Inflammatory macrophage treated with lipopolysaccharide for 4 hours (primary cell): ENCODE results near the gene WDR90.

Source experiments
- DNase-seq: peaks from one replicate; pipeline ENCODE4 v3.0.0-alpha.2; 2020

Gene WDR90

DNA sequence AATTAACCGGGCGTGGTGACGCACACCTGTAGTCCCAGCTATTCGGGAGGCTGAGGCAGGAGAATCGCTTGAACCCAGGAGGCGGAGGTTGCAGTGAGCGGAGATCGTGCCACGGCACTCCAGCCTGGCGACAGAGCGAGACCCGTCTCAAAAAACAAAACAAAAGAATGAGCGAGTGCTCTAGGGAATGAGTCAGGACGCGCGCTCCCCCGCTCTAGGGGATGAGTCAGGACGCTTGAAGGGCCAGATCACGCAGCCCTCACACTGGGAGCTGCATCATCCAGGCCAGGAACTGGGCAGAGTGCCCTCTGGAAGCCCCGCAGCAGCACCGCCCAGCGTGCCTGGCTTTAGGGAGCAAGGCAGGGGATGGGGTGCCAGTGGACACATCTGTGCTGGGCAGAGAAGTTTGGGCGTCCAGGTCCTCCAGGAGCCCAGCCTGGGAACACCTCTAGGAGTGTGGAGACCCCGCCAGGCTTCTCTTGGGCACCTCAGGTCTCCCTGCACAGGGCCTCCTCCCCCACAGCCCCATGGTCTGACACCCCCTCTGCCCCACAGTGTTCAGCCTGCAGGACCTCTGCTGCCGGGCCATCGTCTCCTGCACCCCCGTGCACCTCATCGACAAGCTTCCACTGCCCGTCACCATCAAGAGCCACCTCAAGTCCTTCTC is 22.2 kb upstream of the WDR90 start:
- DNase-seq: no peak

DNA sequence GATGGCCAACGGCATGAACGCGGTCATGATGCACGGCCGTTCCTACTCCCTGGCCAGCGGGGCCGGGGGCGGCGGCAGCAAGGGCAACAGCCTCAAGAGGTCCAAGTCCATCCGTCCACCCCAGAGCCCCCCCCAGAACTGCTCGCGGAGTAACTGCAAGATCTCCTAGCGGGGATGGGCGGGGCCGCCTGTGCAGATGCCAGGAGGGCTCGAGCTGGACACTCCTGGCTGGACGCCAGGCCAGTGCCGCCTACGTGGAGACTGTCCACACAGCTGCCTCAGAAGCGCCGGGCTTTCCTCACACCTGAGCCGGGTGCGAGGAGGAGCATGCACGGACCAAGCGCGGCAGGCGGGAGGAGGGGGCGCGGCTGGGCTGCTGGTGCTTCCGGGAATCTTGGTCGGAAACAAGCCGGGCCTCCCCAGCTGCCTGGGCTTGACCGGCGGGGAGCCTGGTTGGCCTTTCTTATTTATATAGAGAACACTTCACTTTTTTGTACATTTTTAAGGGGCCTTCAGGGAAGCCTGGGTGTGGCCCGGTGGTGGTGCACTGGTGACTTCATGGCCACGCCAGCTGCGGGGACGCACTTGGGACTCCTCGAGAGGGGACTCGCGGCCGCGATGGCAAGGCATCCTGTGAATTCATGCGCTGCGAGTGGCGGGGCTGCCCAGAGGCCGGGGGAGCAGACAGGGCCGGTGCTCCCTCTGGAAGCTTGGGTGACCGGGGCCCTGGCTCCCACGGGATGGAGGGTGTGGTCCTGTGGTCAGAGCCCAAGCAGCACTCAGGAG is 21.5 kb upstream of the WDR90 start:
- DNase-seq: no peak

DNA sequence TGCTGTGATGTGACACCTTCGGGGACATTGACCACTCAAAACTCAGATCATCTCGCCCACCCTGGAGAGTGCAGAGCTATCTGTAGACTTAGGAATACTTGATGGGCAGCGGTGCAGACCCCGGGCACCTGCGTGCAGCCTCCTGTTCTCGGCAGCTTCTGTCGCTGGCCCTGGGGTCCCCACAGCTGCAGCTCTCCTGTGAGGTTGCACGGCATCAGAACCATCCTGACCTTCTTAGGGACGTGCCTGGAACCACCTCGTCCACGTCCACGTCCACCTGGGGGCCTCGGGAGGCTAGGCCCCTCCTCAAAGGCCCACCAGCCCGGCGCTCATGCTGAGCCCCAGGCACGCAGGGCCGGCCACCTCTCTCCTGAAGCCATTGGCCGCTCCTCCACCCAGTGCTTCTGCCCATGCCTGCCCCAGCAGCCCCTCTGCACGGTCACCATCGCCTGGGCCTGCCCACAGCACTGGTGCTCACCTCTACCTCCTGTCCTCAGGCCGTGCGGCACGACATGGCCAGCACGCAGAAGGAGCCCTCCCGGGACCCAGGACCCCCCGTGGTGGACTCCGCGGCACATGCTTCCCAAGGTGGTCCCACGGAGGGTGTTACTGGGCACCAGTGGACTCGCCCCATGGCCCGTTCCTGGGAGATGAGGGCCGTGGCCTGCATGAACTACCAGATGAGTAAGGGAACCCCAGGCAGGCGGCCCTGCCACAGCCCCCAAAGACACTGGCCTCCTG is 20.7 kb upstream of the WDR90 start:
- DNase-seq: no peak

DNA sequence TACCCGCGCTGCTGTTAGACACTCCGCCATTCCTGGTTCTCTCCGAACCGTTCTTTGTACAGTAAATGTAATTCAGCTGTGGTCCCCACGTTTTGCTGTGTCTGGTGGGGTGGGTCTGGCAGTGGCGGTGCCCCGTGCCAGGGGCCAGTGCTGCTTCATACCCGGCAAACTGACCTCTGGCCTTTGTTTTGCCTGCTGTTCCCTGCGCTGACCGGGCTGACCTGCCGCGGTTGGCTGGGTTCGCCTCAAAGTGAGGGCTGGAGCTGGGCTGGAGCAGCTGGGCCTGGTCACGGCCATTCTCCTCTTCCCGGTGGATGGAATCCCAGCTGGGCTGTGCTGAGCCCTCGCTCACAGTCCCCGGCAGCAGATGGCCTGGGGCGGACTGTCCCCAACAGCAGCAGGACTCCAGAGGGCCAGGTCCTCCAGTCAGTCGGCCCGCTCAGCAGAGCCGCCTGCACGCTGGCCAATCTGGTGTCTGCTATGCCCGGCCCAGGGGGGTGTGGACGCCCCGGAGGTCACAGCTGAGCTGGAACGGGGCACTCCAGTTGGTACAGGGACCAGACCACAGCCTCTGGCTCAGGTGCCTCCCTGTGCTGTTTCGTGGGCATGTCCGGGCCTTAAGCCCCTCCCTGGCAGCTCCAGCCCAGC is 19.9 kb upstream of the WDR90 start:
- DNase-seq: no peak

DNA sequence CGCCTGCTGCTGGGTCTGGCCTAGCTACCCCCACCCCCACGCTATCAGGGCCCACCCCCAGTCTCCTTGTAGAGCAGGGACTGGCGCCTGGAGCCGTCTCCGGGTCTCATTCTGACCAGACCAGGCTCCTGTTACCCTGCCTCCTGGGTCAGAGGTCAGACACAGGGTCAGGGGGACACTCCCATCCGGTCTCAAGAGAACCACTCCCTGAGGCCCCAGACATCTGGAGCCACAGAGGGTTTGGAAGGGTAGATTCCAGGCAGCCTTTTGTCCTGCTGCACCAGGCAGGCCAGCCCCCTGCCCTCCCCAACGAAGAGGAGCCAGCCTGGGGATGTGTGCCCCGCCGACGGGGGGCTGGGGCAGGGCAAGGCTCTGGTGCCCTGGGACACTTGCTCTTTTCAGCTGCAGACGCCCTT is 19.3 kb upstream of the WDR90 start:
- DNase-seq: no peak

DNA sequence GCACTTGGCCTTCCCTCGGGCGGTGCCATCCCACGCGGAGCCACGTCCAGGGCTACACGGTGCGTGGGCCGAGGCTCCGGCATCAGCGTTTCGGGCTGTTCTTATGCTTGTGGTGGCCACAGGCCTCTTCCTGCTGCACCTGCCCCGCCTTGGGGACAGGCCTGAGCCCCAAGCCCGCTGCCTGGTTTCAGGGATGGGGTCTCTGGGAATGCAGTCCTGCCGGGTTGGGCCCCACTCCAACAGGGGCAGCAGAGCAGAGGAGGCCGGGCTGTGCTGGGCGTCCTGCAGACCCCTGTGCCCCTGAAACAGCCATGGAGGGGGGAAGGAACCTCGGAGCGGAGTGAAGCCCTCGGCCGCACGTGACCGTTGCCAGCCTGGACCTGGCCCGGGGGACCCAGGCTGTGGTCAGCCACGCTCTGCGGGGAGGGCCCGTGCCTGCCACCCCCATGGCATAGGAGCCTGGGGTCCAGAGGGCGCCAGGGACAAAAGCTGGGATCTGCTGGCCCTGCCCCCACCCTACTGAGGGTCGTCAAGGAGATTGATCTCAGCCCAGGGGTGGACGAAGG is 18.8 kb upstream of the WDR90 start:
- DNase-seq: peak; percentile 25

DNA sequence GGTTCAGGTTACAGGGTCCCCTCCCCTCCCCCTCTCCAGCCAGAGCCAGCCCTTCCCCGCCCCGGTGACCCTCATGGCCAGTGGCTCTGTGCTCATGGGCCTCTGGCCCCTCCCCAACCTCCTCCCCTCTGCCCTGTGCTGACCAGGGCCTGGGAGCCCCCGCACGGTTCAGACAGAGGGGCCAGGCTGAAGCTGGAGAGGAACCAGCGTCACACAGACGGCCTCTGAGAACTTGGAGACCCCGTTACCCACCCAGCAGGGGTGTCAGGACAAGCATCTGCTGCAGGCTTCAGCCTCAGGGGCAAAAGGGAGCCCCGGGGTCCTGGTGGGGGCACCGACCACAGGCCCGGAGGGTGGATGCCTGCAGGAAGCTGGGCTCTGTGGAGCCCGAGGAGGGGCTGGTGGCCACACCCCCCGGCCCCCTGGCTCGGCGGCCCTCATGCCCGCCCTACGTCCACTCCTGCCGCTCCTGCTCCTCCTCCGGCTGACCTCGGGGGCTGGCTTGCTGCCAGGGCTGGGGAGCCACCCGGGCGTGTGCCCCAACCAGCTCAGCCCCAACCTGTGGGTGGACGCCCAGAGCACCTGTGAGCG is 18.3 kb upstream of the WDR90 start, which contains the start of gene WFIKKN1:
TSS of gene WFIKKN1 (plus strand) at position 171 of the 591 bp plus-strand sequence. CDS start at position 440, 269 bp downstream.
- no peak for DNase-seq

DNA sequence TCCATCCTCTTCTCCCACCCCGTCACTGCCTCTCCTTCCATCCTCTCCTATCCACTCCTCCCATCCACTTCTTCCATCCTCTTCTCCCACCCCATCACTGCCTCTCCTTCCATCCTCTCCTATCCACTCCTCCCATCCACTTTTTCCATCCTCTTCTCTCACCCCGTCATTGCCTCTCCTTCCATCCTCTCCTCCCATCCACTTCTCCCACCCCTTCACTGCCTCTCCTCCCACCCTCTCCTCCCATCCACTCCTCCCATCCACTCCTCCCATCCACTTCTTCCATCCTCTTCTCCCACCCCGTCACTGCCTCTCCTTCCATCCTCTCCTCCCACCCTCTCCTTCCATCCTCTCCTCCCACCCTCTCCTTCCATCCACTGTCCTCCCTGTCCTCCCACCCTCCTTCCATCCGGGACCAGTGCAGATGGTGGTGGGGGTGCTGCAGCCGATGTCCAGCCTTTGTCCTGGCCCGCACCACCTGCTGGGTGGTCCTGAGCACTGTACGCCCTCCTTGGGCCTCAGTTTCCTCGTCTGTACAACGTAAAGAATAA is 17.3 kb upstream of the WDR90 start:
- DNase-seq: no peak

DNA sequence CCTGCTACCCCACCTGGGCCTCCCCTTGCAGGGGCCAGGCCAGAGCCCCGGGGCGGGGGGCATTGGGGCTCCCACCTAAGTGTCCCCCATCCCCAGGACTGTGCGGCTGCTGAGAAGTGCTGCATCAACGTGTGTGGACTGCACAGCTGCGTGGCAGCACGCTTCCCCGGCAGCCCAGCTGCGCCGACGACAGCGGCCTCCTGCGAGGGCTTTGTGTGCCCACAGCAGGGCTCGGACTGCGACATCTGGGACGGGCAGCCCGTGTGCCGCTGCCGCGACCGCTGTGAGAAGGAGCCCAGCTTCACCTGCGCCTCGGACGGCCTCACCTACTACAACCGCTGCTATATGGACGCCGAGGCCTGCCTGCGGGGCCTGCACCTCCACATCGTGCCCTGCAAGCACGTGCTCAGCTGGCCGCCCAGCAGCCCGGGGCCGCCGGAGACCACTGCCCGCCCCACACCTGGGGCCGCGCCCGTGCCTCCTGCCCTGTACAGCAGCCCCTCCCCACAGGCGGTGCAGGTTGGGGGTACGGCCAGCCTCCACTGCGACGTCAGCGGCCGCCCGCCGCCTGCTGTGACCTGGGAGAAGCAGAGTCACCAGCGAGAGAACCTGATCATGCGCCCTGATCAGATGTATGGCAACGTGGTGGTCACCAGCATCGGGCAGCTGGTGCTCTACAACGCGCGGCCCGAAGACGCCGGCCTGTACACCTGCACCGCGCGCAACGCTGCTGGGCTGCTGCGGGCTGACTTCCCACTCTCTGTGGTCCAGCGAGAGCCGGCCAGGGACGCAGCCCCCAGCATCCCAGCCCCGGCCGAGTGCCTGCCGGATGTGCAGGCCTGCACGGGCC is 16.5 kb upstream of the WDR90 start:
- DNase-seq: no peak

DNA sequence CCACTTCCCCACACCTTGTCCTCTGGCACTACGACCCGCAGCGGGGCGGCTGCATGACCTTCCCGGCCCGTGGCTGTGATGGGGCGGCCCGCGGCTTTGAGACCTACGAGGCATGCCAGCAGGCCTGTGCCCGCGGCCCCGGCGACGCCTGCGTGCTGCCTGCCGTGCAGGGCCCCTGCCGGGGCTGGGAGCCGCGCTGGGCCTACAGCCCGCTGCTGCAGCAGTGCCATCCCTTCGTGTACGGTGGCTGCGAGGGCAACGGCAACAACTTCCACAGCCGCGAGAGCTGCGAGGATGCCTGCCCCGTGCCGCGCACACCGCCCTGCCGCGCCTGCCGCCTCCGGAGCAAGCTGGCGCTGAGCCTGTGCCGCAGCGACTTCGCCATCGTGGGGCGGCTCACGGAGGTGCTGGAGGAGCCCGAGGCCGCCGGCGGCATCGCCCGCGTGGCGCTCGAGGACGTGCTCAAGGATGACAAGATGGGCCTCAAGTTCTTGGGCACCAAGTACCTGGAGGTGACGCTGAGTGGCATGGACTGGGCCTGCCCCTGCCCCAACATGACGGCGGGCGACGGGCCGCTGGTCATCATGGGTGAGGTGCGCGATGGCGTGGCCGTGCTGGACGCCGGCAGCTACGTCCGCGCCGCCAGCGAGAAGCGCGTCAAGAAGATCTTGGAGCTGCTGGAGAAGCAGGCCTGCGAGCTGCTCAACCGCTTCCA is 15.7 kb upstream of the WDR90 start:
- no peak for DNase-seq

DNA sequence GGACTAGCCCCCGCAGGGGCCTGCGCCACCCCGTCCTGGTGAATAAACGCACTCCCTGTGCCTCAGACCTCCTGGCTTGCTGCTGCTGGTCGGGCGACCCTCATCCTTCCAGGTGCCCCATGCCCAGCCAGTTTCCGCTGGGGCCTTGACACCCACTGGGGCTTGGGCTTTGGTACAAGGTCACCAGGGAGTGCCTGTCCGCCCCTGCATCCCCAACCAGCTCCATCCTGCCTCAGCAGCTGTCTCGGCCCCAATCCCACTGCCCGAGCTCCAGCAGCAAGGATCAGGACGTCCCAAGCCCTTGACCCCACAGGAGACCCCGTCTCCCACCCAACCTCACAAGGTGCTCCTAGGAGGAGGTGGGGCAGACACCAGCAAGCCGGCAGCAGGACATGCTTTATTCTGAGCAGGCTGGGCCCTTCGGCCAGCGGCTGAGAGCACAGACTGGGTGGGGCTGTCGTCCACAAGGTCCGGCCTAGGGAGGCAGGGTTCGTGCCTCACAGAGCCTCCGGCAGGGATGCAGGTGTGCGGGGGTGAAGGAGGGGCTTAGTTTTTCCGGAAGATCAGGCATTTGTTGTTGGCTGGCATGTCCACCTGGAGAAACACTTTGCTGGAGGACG is 15.0 kb upstream of the WDR90 start:
- no peak for DNase-seq

DNA sequence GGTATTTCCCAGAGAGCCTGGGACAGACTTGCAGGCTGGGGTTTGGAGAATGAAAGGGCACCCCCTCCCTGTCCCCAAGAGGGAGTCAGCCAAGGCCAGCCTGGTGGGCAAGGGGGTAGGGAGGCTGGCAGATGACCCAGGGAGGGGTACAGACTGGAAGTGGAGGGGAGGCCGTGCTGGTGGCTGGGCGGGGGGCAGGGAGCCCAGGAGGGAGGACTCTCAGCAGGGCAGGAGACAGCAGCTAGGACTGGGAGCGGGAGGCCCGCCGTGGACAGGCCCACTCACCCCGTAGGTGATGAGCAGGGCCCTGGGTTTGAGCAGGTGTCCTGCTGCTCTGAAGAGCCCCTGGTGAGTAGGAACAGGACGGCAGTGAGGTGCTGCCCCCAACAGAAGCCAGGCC is 14.2 kb upstream of the WDR90 start:
- DNase-seq: no peak

DNA sequence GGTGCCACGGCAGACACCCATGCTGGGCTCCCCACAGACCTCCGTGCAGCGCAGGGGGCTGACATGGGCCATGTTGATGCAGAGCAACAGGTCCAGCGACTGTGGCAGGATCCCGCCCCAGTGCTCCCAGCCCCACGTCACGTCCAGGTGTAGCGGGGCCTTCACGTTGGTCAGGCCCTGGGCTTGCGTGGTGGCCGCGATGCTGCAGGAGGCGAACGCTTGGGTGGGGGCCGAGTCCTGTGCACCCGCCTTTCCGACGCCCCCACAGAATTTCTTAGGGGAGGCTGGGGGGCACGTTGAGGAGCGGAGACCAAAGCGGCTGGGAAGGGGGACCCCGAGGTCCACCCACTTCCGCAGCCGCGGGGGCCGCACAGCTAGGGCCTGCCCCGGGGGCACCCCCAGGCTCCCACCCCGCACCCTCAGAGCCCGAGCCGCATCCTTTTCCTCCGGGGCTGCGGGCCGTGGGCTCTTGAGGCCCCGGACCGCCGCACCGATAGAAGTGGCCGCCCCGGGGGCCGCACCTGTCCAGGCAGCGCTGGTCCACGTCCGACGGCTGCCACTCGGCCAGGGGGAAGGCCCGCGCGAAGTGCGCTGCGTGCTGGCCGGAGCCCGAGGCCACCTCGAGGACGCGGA is 13.5 kb upstream of the WDR90 start:
- no peak for DNase-seq

DNA sequence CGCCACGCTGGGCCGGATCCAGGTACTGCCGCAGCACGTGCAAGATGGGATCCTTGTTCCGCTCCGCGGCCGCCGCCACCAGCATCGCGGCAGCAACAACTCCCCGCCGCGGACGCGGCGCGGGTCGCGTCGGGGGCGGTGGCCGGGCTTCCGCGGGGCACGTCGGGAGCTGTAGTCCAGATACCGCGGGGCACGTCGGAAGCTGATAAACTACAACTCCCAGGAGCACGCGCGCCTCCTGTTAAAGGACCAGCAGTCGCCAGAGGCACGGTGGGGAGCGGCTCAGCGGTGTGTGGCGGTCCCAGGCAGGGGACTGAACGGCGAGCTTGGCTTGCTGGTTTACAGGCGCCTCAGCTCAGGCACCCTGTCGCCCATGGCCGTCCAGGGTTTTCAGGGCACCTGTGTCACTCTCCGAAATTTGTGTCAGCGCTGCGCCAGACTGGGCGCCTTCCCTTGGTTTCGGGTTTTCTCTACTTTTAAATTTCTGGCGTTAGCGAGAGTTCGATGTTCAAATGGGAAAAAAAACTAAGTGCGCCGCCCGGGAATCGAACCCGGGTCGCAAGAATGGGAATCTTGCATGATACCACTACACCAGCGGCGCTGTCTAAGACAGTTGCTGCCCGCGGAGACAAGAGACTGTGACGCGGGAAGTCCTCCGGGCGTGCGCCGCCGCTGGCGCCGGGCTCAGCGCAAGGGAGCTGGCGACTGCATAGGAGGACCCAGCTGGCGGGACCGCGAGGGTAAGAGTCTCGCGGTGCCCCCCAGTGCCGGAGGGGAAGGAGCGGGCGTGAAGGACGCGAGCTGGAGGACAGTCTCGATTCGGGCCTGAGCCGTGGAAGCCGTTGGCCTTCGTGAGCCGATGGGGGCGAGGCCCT is 12.7 kb upstream of the WDR90 start, which contains the start of gene METTL26:
TSS of gene METTL26 (minus strand) at position 100 of the 875 bp plus-strand sequence. CDS start at position 85, 15 bp downstream.
- DNase-seq: peak; percentile 94

DNA sequence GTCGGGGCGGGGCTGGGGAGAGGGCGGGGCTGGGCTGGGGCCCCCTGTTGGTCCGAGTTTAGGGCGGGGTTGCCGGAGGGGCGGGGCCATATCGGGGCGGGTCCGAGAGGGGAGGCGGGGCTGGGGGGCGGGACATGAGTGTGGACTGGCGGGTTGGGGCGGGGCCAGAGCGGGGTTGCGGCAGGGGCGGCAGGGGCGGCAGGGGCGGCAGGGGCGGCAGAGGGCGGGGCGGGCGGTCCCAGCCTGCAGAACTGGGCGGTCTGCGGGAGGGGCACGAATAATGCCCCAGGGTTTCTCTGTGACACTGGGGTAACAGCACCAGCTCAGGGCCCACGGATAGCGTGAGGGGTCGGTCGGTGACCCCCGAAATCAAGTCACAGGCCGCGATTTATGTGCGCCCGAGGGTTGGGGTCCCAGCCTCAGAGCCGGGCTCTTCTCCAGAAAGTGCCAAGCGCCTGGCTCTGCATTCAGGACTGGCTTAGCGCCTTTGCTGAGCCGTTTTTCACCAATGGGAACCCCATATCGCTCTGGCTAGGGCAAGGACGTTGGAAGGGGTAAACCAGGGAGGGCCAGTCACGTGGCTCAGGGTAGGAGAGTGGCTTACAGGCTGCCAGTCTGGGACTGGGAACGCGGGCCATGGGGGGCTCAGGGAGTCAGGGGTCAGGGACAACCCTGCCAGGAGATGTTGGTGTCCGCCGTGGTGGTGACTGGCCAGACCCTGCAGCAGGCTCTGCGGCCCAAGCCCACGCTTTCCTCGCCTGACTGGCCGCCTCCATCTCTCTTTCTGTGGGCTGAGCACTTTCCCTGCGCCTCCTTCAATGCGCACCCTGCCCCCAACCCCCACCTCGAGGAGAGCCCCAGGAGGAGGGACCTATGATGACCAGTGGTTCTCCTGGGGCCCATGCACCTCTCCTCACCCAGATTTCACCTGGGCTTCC is 11.8 kb upstream of the WDR90 start:
- peak; percentile 87 for DNase-seq

DNA sequence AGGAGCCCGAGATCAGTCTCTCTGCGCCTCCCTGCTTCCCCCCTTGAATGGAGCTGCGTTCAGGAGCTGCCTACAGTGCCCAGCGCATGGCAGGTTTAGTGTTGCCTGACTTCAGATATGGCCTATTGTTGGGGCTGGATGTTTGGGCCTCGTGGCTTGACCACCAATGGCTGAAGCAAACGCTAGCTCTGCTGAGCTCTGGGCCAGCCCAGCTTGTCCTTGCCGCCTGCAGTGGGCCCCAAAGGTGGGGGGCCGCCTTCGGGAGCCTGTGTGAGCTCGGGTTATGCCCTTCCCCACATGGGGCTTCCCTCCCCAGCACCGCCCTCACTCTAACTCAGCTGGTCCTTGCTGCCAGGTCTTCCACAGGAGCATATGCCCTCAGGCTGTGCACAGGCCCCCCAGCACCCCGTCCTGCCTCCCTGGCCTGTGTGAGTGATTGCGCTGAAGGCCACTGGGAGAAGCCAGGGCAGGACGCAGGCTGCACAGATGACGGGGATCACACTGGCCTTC is 11.1 kb upstream of the WDR90 start:
- DNase-seq: no peak

DNA sequence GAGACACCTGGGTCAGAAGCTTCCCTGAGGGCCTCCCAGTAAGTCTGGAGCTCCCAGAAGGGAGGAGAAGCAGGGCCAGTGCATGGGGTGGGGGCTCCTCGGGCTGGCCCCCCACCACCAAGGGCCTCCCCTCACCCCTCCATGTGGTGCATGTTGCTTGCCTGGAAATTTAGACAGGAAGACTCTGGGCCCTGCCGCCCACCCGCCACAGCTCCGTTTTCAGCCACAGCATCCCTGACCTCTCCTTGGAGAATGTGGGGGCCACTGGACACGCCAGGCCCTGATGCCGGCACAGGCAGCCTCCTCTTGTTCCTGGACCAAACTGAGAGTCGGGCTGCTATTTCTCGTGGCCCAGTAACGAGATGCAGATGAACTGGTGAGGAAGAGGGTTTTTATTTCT is 10.3 kb upstream of the WDR90 start:
- DNase-seq: no peak
